HepG2 (cell line): ENCODE results near the gene PRR35.

Experiments used
- FOXP1 ChIP-seq, 2 experiments: fragments of 450-650 bp in 1 of 2; IDR thresholded peaks; 2 replicates each; pipeline ENCODE4 v1.6.1; 2017 to 2018; ENCODE audit warnings: antibody characterized with exemption in 1 of 2
- MYC ChIP-seq: sonication (generic); formaldehyde crosslinking; IDR thresholded peaks from 2 replicates; pipeline ENCODE4 v1.9.0; 2021; ENCODE audit warnings: missing genetic modification reagents, borderline replicate concordance
- RAD21 ChIP-seq: fragments of 450-650 bp; formaldehyde crosslinking; IDR thresholded peaks from 2 replicates; pipeline ENCODE4 v1.5.0; 2020; ENCODE audit warnings: mild to moderate bottlenecking
- SMC3 ChIP-seq: IDR thresholded peaks from 2 replicates; pipeline ENCODE4 v1.6.1; 2011; ENCODE audit warnings: low read length, improper control_type of control experiment
- ZNF773 ChIP-seq: sonication (generic); formaldehyde crosslinking; IDR thresholded peaks from 2 replicates; pipeline ENCODE4 v1.4.0; 2020; ENCODE audit warnings: missing genetic modification reagents, borderline replicate concordance
- TF ChIP-seq, protein P1 (sequence below): sonication (generic); formaldehyde crosslinking; IDR thresholded peaks from 2 replicates; pipeline ENCODE4 v1.5.0; 2020; ENCODE audit warnings: mild to moderate bottlenecking, missing genetic modification reagents, moderate library complexity

DNA sequence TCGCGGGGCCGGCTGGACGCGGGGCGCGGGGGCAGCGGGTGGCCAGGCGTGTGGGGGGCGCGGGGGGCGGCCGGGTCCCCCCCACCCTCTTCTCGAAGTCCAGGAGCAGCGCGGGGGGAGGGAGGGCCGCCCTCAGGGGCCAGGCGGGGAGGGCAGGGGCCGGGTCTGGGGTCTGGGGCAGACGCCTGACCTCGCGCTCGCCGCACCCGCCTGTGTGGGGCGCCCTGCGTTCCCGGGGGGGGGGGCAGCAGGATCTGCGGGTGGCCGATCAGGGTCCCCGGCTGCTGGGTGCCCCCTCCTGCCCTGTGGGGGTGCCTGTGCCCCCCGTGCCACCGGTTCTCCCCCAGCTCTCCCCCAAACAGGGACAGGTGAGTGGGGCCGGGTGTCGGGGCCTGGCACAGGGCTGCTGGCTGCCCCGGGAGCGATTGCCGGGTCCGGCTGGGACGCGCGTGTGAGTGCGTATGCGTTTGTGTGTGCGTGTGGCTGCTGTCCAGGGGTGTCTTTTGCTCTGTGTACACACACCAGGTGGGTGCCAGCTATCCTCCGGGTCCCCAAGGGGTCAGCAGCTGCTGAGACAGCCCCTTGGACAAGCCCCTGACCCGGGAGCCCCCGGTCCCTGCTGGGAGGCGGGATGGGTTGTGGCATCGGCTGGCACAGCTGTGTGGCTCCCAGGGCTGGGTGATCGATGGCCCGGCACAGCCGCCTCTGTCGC, 663 bp downstream of the PRR35 start:
- TF ChIP-seq ZNF773 (CRISPR knock-in tag) (no peak), MYC (CRISPR knock-in tag) (no peak), RAD21 (no peak), FOXP1 (IDR thresholded peaks at IDR 0.05) (no peak), FOXP1 (CRISPR knock-in tag; IDR thresholded peaks at IDR 0.05) (no peak), SMC3 (no peak)
- TF ChIP-seq, protein P1, sequence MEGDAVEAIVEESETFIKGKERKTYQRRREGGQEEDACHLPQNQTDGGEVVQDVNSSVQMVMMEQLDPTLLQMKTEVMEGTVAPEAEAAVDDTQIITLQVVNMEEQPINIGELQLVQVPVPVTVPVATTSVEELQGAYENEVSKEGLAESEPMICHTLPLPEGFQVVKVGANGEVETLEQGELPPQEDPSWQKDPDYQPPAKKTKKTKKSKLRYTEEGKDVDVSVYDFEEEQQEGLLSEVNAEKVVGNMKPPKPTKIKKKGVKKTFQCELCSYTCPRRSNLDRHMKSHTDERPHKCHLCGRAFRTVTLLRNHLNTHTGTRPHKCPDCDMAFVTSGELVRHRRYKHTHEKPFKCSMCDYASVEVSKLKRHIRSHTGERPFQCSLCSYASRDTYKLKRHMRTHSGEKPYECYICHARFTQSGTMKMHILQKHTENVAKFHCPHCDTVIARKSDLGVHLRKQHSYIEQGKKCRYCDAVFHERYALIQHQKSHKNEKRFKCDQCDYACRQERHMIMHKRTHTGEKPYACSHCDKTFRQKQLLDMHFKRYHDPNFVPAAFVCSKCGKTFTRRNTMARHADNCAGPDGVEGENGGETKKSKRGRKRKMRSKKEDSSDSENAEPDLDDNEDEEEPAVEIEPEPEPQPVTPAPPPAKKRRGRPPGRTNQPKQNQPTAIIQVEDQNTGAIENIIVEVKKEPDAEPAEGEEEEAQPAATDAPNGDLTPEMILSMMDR (CRISPR knock-in tag), result no peak
